Left ventricle myocardium inferior (tissue), 1 donor: ENCODE measurements around the gene FOXK1. TPM values are rescaled to one million over a fixed set of nuclear protein-coding genes. Genes with fewer than 3 reads are reported as not detected.

Experiments used
- DNase-seq: peaks from one replicate; pipeline ENCODE4 v3.0.0-alpha.2; 2020
- H3K27ac ChIP-seq: fragments of 200-600 bp; replicated peaks from 2 replicates; pipeline ENCODE4 v1.8.0; 2021
- H3K27me3 ChIP-seq: fragments of 200-600 bp; 2 replicates; pipeline ENCODE4 v1.8.0; 2021; ENCODE audit warnings: low read depth
- H3K36me3 ChIP-seq: fragments of 200-600 bp; 2 replicates; pipeline ENCODE4 v1.8.0; 2021
- H3K4me1 ChIP-seq: fragments of 200-600 bp; 2 replicates; pipeline ENCODE4 v1.8.0; 2021
- H3K4me3 ChIP-seq: fragments of 200-600 bp; 2 replicates; pipeline ENCODE4 v1.8.0; 2021; ENCODE audit warnings: mild to moderate bottlenecking, moderate library complexity
- H3K9me3 ChIP-seq: fragments of 200-600 bp; replicated peaks from 2 replicates; pipeline ENCODE4 v1.8.0; 2021
- CTCF ChIP-seq: fragments of 200-600 bp; IDR thresholded peaks from 2 replicates; pipeline ENCODE4 v1.8.0; 2021; ENCODE audit warnings: antibody characterized with exemption, mild to moderate bottlenecking, borderline replicate concordance
- intact Hi-C: fragments of 100-400 bp; cut with micrococcal nuclease; formaldehyde crosslinking; loops from one replicate; pipeline ENCODE4 v1.11.0; 2022
- total RNA-seq: library from RNA; stranded (reverse); fragmentation: NEBNext Ultra II Directional; extraction: Animal tissue kit (Norgen Biotek cat#: 25700); gene quantifications from one replicate; pipeline ENCODE4 v1.2.1, GENCODE V29; 2021
- donor health status: DM: no; HTN: yes; CAD: no; lungs with severe emphysema.

The FOXK1 gene
- total RNA-seq, 1 donor from 2014 or later: 18.3 TPM

DNA sequence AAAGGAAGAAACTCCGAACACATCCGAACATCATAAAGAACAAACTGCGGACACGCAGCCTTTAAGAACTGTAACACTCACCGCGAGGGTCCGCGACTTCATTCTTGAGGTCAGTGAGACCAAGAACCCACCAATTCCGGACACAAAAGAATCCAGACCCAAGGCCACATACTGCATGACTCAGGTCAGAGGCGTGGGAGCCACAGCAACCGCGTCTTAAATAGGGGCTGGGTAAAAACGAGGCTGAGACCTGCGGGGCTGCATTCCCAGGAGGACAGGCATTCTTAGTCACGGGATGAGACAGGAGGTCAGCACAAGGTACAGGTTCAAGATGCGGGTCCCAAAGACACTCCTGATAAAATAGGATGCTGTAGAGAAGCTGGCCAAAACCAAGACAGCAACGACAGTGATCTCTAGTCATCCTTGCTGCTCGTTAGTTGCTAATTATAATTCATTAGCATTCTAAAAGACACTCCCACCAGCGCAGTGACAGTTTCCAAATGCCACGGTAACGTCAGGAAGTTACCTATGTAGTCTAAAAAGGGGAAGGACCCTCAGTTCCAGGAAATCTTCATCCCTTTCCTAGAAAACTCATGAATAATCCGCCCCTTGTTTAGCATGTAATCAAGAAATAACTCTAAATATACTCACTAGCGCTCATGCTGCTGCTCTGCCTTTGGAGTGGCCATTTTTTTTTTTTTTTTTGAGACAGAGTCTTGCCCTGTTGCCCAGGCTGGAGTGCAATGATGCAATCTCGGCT, 112.7 kb downstream of the FOXK1 start:
- no peak overlapping the region for H3K4me3 ChIP-seq
- peaks cover 21% of the 10 kb centered on the region for H3K36me3 ChIP-seq
- peaks cover 34% of the 10 kb centered on the region for H3K4me1 ChIP-seq
- intact Hi-C loops: loop anchor here (10.0 kb wide), 1 partner anchor 290 kb away; no protein-coding TSS in a partner anchor
- no peaks in the 10 kb centered on the region for H3K9me3 ChIP-seq
- H3K27ac ChIP-seq: no peak overlapping the region
- no peak for DNase-seq
- no peaks in the 10 kb centered on the region for H3K27me3 ChIP-seq
- no peak for TF ChIP-seq CTCF

DNA sequence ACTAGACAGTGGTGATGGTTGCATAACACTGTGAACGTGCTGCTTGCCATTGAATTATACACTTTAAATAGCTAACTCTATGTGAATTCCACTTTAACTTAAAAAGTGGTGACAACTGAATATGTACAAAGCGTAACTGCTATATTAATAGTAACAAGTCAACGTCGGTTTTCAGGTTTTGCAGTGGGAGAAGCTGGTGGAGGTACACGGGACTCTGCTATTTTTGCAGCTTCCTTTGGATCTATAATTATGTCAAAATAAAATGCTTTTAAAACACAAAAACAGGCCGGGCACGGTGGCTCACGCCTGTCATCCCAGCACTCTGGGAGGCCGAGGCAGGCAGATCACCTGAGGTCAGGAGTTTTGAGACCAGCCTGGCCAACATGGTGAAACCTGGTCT, 114.4 kb downstream of the FOXK1 start:
- Histone ChIP-seq H3K9me3 (no peaks in the 10 kb centered on the region), H3K27me3 (no peaks in the 10 kb centered on the region), H3K27ac (no peak overlapping the region), H3K36me3 (peaks cover 5% of the 10 kb centered on the region), H3K4me1 (peaks cover 39% of the 10 kb centered on the region), H3K4me3 (no peak overlapping the region)
- DNase-seq: no peak
- TF ChIP-seq CTCF: no peak
- intact Hi-C loops: loop anchor here (10.0 kb wide), 1 partner anchor 288 kb away; no protein-coding TSS in a partner anchor

DNA sequence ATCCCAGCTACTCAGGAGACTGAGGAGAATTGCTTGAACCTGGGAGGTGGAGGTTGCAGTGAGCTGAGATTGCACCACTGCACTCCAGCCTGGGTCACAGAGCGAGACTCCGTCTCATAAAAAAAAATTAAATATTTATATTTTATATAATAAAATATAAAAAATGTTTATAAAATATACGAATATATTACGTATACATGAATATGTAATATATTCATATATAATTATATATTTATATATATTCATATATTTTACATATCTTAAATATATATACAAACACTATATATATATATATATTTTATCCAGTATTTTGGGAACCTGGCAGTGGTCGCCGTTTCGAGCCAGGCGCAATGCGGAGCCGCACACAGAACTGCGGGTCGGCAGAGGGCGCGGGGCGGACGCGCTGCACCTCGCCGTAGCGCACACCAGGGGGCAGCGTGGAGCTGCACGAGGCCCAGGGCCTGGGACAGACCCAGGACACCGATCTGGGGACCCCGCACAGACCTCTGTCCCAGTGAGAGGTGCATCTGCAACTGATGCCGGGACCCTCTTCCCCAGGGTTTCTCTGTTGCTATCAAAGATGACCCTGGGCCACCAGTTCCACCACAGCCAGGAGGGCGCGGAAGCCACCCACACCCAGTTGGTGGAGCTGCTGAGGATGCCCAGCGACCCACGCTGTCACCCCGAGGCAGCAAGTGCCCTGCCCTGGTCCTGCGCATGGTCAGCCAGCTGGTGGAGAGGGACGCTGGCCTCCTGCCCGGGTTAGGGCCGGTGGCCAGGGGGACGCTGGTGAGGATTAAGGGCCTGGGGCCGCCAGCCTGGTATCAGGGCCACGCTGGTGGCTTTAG, 116.0 kb downstream of the FOXK1 start:
- H3K27me3 ChIP-seq: no peaks in the 10 kb centered on the region
- peak overlapping the region; percentile 57 for H3K27ac ChIP-seq
- peak; percentile 89 for TF ChIP-seq CTCF
- H3K4me3 ChIP-seq: no peak overlapping the region
- H3K36me3 ChIP-seq: no peaks in the 10 kb centered on the region
- H3K4me1 ChIP-seq: peaks cover 25% of the 10 kb centered on the region
- DNase-seq: peak; percentile 55
- intact Hi-C loops: loop anchor here (10.0 kb wide), 1 partner anchor 287 kb away; no protein-coding TSS in a partner anchor
- H3K9me3 ChIP-seq: no peaks in the 10 kb centered on the region

GRCh38 chr7:4798706-4799235, 116.7 kb downstream of the FOXK1 start:
- peaks cover 23% of the 10 kb centered on the region for H3K4me1 ChIP-seq
- H3K27ac ChIP-seq: peak overlapping the region; percentile 57
- no peak for TF ChIP-seq CTCF
- intact Hi-C loops: loop anchor here (10.0 kb wide), 1 partner anchor 286 kb away; no protein-coding TSS in a partner anchor
- no peaks in the 10 kb centered on the region for H3K9me3 ChIP-seq
- no peak overlapping the region for H3K4me3 ChIP-seq
- H3K27me3 ChIP-seq: no peaks in the 10 kb centered on the region
- no peaks in the 10 kb centered on the region for H3K36me3 ChIP-seq
- no peak for DNase-seq

DNA sequence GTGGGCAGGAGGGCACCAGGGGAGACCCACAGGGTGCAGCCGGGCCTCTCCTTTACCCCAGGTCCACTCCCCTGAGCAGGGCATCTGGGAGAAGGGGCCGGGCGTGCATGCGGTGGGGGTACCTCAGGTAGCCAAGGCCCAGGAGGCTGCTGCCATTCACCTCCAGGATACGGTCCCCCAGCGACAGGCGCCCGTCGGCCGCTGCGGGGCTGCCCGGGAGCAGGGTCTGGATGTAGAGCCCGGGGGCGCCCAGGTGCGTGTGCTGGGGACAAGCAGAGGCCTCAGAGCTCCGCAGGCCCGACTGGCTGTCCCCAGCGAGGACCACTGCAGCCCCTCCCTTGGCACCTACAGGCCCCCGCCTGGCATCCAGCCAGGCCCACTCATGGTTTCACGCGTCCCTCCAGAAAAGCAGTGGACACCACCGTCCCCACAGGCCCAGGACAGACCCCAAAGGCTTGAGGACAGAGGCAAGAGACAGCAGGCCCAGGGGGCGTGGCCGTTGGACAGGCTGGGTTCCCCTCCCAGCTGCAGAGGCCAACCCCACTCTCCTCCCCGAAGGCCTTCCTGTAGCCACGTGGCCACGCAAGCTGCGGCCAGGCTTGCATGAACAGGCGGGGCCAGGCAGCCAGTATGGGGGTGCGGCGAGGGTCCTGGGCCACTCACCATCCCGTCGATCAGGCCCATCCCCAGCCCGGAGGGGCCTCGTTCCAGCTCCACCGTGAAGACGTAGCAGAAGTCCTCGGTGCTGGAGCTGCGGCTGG, 117.6 kb downstream of the FOXK1 start:
- H3K4me1 ChIP-seq: peaks cover 23% of the 10 kb centered on the region

More for the DNA sequence above, 117.6 kb downstream of the FOXK1 start:
- H3K36me3 ChIP-seq: no peaks in the 10 kb centered on the region
- TF ChIP-seq CTCF: no peak
- no peaks in the 10 kb centered on the region for H3K9me3 ChIP-seq
- intact Hi-C loops: loop anchor here (10.0 kb wide), 1 partner anchor 285 kb away; no protein-coding TSS in a partner anchor
- peak; percentile 72 for DNase-seq
- peak overlapping the region; percentile 33 for H3K27ac ChIP-seq
- no peak overlapping the region for H3K4me3 ChIP-seq
- no peaks in the 10 kb centered on the region for H3K27me3 ChIP-seq
